ENCODE measurements around the gene CCZ1. TPM values are rescaled to one million over a fixed set of nuclear protein-coding genes. Genes with fewer than 3 reads are reported as not detected.
A peak's percentile ranks its signal among the peaks of the same experiment; 100 is the strongest.
"Not testable (repeated sequence)": the region's sequence is repeated elsewhere in the genome, so short reads cannot be mapped to it uniquely, and the experiment has no call there.

Gene CCZ1
- total RNA-seq, 1 donor from 2014 or later = 56.8 TPM

GRCh38 chr7:5963205-5963604 lies 64.7 kb downstream of the CCZ1 start:
- DNase-seq; H3K4me1 ChIP-seq; H3K4me3 ChIP-seq; H3K36me3 ChIP-seq; H3K27ac ChIP-seq; H3K27me3 ChIP-seq (ENCODE audit: low read depth); H3K9me3 ChIP-seq; intact Hi-C loops (cut with DNase I); ATAC-seq: not testable (repeated sequence)

GRCh38 chr7:5963810-5964209 lies 65.3 kb downstream of the CCZ1 start:
- H3K27me3 ChIP-seq (ENCODE audit: low read depth); ATAC-seq; intact Hi-C loops (cut with DNase I); H3K27ac ChIP-seq; H3K4me1 ChIP-seq; H3K36me3 ChIP-seq; H3K9me3 ChIP-seq; DNase-seq; H3K4me3 ChIP-seq: not testable (repeated sequence)

DNA sequence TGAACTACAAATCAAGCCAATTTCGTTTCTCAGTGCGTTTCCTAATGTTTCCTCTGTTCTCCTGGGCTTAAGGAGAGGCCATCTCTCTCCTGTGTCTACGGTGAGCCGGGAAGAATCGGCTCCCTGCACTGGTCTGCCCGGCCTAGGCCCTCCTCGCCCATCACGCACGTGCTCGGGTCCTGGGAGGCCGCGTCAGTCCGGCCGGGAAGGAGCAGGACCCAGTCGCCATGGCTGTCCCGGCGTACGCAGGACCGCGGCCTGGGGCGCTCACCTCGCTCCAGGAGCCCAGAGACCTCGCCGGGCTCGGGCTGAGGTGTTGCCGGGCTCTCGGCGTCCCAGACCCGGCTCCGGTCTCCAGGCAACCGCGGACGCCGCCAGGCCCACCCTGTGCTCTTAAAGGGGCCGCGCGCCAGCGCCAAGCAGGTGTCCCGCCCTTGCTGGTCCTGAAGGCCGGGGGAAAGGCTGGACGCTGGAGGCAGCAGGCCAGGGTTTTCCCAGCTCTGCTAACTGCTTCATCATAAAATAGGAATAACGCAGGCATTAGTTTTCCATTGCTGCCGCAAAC lies 71.9 kb downstream of the CCZ1 start, which contains the start of gene RSPH10B:
RSPH10B (minus strand) TSS at position 343 of the 565 bp plus-strand sequence. CDS start 3,573 bp downstream, outside the sequence.
- H3K36me3 ChIP-seq; DNase-seq; H3K27me3 ChIP-seq (ENCODE audit: low read depth); H3K27ac ChIP-seq; H3K9me3 ChIP-seq; H3K4me1 ChIP-seq; H3K4me3 ChIP-seq; intact Hi-C loops (cut with DNase I): not testable (repeated sequence)
- peak in 1 of 2 donors; percentile 61 for ATAC-seq

- H3K4me3 ChIP-seq = not testable (repeated sequence)
- peak in 1 of 2 donors; percentile 56 for ATAC-seq
Observed at GRCh38 chr7:5973580-5973979, 75.0 kb downstream of the CCZ1 start.

More at GRCh38 chr7:5973580-5973979, 75.0 kb downstream of the CCZ1 start:
- H3K9me3 ChIP-seq; H3K36me3 ChIP-seq; H3K27ac ChIP-seq; DNase-seq; intact Hi-C loops (cut with DNase I); H3K27me3 ChIP-seq (ENCODE audit: low read depth); H3K4me1 ChIP-seq: not testable (repeated sequence)

Other genes starting within 250 kb of the CCZ1 start
- gene RNF216, start 117.1 kb upstream of the CCZ1 start, total RNA-seq = 30.7 TPM
- not detected for gene OCM, start 17.9 kb upstream of the CCZ1 start, total RNA-seq
- gene RSPH10B, start 72.0 kb downstream of the CCZ1 start, total RNA-seq = 2.7 TPM
- gene PMS2, start 110.3 kb downstream of the CCZ1 start, total RNA-seq = 10.1 TPM
- 17.4 TPM for gene AIMP2, start 110.5 kb downstream of the CCZ1 start, total RNA-seq
- not detected for gene ANKRD61, start 132.6 kb downstream of the CCZ1 start, total RNA-seq
- 72.0 TPM for gene EIF2AK1, start 160.4 kb downstream of the CCZ1 start, total RNA-seq
- 10.6 TPM for gene USP42, start 206.2 kb downstream of the CCZ1 start, total RNA-seq

Data from lower lobe of right lung (tissue), 2 donors.